SJSA1 (cell line): ENCODE data around the gene ZNF230. TPM values are rescaled to one million over a fixed set of nuclear protein-coding genes. Genes with fewer than 3 reads are reported as not detected.

Experiments
- DNase-seq, 2 experiments: peaks; one replicate each; pipeline ENCODE4 v3.0.0-alpha.2; 2015 to 2020; ENCODE audit warnings: low spot score in 2 of 2, low read depth in 1 of 2
- H3K27ac ChIP-seq: fragments of 250-450 bp; sonication (Bioruptor Pico); 2 replicates; pipeline ENCODE4 v1.5.1; 2020; ENCODE audit warnings: mild to moderate bottlenecking, moderate library complexity
- H3K27me3 ChIP-seq: fragments of 250-450 bp; sonication (Bioruptor Pico); replicated peaks from 2 replicates; pipeline ENCODE4 v1.5.1; 2020; ENCODE audit warnings: mild to moderate bottlenecking, moderate library complexity
- H3K36me3 ChIP-seq: fragments of 250-450 bp; sonication (Bioruptor Pico); 2 replicates; pipeline ENCODE4 v1.5.1; 2020; ENCODE audit warnings: mild to moderate bottlenecking
- H3K4me1 ChIP-seq: fragments of 250-450 bp; sonication (Bioruptor Pico); replicated peaks from 2 replicates; pipeline ENCODE4 v1.6.1; 2021; ENCODE audit warnings: mild to moderate bottlenecking
- H3K4me3 ChIP-seq: fragments of 250-450 bp; sonication (Bioruptor Pico); 2 replicates; pipeline ENCODE4 v1.5.1; 2020; ENCODE audit warnings: mild to moderate bottlenecking
- H3K9me3 ChIP-seq: fragments of 250-450 bp; sonication (Bioruptor Pico); replicated peaks from 2 replicates; pipeline ENCODE4 v1.5.1; 2020; ENCODE audit warnings: mild to moderate bottlenecking
- total RNA-seq: library from RNA; depleted of rRNA; stranded (reverse); fragments of >200 nt; shearing (Covaris generic); gene quantifications from 2 replicates; pipeline ENCODE4 v1.2.3, GENCODE V29; 2014; rRNA removed

Gene ZNF230
- total RNA-seq, 1 experiment from 2014 or later, result 4.3 TPM

DNA sequence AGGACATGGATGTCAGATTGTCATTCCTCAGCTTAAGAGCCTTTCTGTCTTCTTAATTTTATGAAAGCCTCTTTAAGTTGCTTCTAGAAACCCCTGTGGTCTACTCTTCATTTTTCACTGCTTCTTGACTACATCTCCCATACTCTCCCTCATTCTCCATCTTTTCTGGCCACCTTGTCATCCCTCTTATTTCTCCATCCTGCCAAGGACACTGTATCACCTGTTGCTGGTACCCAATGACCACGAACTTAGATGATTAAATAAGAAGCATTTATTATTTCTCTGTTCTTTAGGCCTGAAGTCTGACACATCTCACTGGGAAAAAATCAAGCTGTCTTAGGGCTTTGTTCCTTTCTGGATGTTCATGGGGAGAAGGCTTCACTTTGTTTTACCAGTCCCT lies 58.3 kb downstream of the ZNF230 start:
- peaks cover 5% of the 10 kb centered on the region for H3K9me3 ChIP-seq
- no peak for DNase-seq
- no peaks in the 10 kb centered on the region for H3K27me3 ChIP-seq
- H3K4me3 ChIP-seq, result no peak overlapping the region
- peaks cover 75% of the 10 kb centered on the region for H3K36me3 ChIP-seq
- no peak overlapping the region for H3K27ac ChIP-seq
- no peaks in the 10 kb centered on the region for H3K4me1 ChIP-seq

Other genes with a start within 250 kb of the ZNF230 start
- 9.4 and 29.9 TPM in 2 replicates for gene SMG9, start 248.0 kb upstream of the ZNF230 start, total RNA-seq
- gene KCNN4, start 222.0 kb upstream of the ZNF230 start, total RNA-seq, result 1.6 and 5.1 TPM in 2 replicates
- 0.24 TPM in 1 of 2 replicates, not detected in the other for gene LYPD5, start 200.5 kb upstream of the ZNF230 start, total RNA-seq
- 6.6 and 11.1 TPM in 2 replicates for gene ZNF283, start 175.6 kb upstream of the ZNF230 start, total RNA-seq
- gene ZNF404, start 119.0 kb upstream of the ZNF230 start, total RNA-seq, result 1.1 and 1.5 TPM in 2 replicates
- gene ZNF45, start 67.7 kb upstream of the ZNF230 start, total RNA-seq, result 13.7 and 21.1 TPM in 2 replicates
- gene ZNF221, start 51.7 kb upstream of the ZNF230 start, total RNA-seq, result 2.0 and 5.4 TPM in 2 replicates
- 6.1 and 11.2 TPM in 2 replicates for gene ZNF155, start 18.8 kb upstream of the ZNF230 start, total RNA-seq
- gene ZNF222, start 22.4 kb downstream of the ZNF230 start, total RNA-seq, result 8.1 and 9.6 TPM in 2 replicates
- 3.9 and 7.5 TPM in 2 replicates for gene ZNF223, start 49.1 kb downstream of the ZNF230 start, total RNA-seq
- gene ZNF284, start 69.2 kb downstream of the ZNF230 start, total RNA-seq, result 2.9 and 3.1 TPM in 2 replicates
- 2.4 and 10.8 TPM in 2 replicates for gene ZNF224, start 91.4 kb downstream of the ZNF230 start, total RNA-seq
- 2.8 and 4.2 TPM in 2 replicates for gene ZNF225, start 110.4 kb downstream of the ZNF230 start, total RNA-seq
- gene ZNF234, start 138.6 kb downstream of the ZNF230 start, total RNA-seq, result 4.5 and 7.1 TPM in 2 replicates
- gene ZNF226, start 162.1 kb downstream of the ZNF230 start, total RNA-seq, result 15.4 and 20.5 TPM in 2 replicates
- gene ZNF227, start 209.6 kb downstream of the ZNF230 start, total RNA-seq, result 5.6 and 15.1 TPM in 2 replicates